ACC112 (cell line): ENCODE results near the gene PTPRG.

Experiments
- H2AFZ ChIP-seq: fragments of 200-600 bp; sonication (generic); one replicate; pipeline ENCODE4 v1.6.0; 2017; ENCODE audit warnings: antibody characterized with exemption, low read length; ENCODE audit not compliant: unreplicated experiment
- H3K27ac ChIP-seq: fragments of 200-600 bp; sonication (generic); 2 replicates; pipeline ENCODE4 v1.5.1; 2014; ENCODE audit warnings: low read depth, mild to moderate bottlenecking, antibody characterized with exemption, low read length, moderate library complexity
- H3K27me3 ChIP-seq: fragments of 200-600 bp; sonication (generic); 2 replicates; pipeline ENCODE4 v1.6.1; 2014; ENCODE audit warnings: mild to moderate bottlenecking, antibody characterized with exemption, low read length, moderate library complexity, mixed read lengths; ENCODE audit not compliant: insufficient read depth
- H3K36me3 ChIP-seq: fragments of 200-600 bp; sonication (generic); 2 replicates; pipeline ENCODE4 v1.6.1; 2016; ENCODE audit warnings: mild to moderate bottlenecking, antibody characterized with exemption, low read length, moderate library complexity, mixed read lengths; ENCODE audit not compliant: insufficient read depth
- H3K4me1 ChIP-seq: fragments of 200-600 bp; sonication (generic); one replicate; pipeline ENCODE4 v1.6.1; 2016; ENCODE audit warnings: low read length, mixed read lengths; ENCODE audit not compliant: insufficient read depth, unreplicated experiment, control insufficient read depth
- H3K4me3 ChIP-seq: fragments of 200-600 bp; sonication (generic); 2 replicates; pipeline ENCODE4 v1.5.1; 2014; ENCODE audit warnings: mild to moderate bottlenecking, low read depth, low read length
- H3K79me2 ChIP-seq: fragments of 200-600 bp; sonication (generic); one replicate; pipeline ENCODE4 v1.6.0; 2016; ENCODE audit warnings: low read length; ENCODE audit not compliant: control insufficient read depth, unreplicated experiment, insufficient read depth

PTPRG gene

GRCh38 chr3:62068337-62068736 lies 507.0 kb downstream of the PTPRG start:
- no peak overlapping the region for H3K27ac ChIP-seq
- no peaks in the 10 kb centered on the region for H3K27me3 ChIP-seq
- no peaks in the 10 kb centered on the region for H3K79me2 ChIP-seq
- H3K4me3 ChIP-seq, result no peak overlapping the region
- no peaks in the 10 kb centered on the region for H3K36me3 ChIP-seq
- H3K4me1 ChIP-seq, result no peaks in the 10 kb centered on the region
- no peak overlapping the region for H2AFZ ChIP-seq

DNA sequence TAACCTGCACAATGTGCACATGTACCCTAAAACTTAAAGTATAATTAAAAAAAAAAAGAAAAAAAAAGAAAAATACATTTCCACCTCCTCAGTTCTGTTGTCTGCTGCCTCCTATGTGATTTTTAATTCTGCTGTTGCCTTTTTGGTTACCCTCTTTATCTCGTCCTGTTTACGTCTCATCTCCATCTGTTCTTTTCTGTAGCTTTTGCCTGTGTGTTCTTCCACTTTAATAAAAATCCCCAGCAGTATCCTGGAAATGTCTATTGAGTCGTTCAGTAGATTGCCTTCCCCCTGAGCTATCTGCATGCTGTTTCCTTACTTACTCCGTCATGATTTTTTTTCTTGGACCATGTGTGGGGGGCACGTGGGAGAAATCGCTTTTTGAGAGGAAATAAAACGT lies 509.5 kb downstream of the PTPRG start:
- Histone ChIP-seq H3K27ac (no peak overlapping the region), H3K79me2 (no peaks in the 10 kb centered on the region), H2AFZ (no peak overlapping the region), H3K27me3 (no peaks in the 10 kb centered on the region), H3K4me3 (no peak overlapping the region), H3K4me1 (no peaks in the 10 kb centered on the region), H3K36me3 (no peaks in the 10 kb centered on the region)

DNA sequence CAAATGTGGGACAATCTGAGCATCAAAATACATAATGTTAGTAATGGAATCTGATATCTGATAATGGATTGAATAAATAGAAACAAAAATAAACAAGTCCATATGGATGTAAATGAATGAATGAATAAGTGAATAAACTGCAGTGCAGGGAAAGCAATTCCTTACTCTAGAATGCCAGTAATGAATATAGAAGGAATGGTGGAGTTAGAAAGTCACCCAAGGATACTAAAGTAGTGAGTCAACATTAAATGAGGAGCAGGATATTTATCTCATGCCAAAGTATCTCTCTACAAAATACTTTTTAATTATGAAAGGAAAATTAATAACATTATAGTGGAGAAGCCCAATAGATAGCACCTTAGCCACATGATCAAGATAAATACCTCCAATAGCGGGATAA lies 511.7 kb downstream of the PTPRG start:
- no peaks in the 10 kb centered on the region for H3K79me2 ChIP-seq
- H3K27ac ChIP-seq, result no peak overlapping the region
- no peaks in the 10 kb centered on the region for H3K36me3 ChIP-seq
- H3K27me3 ChIP-seq, result no peaks in the 10 kb centered on the region
- H3K4me1 ChIP-seq, result no peaks in the 10 kb centered on the region
- H2AFZ ChIP-seq, result no peak overlapping the region
- no peak overlapping the region for H3K4me3 ChIP-seq

DNA sequence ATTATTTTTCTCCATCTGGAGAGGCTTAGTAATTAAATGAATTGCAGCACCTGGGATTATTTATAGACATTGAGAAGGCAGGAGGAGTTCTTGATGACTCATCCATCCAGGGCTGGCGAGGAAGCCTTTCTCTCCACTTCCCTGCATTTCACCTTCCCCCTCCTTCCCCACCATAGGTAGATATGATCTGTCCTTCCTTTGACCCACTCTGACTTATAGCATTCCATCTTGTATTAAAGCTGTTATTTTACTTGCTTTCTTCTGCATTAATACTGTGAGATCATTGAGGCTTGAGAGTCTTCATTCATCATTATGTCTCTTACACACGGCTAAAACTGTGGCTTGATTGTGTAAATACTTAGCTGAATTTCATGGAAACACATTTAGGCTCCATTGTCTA lies 523.2 kb downstream of the PTPRG start:
- Histone ChIP-seq H3K4me1 (no peaks in the 10 kb centered on the region), H3K27ac (no peak overlapping the region), H2AFZ (no peak overlapping the region), H3K4me3 (no peak overlapping the region), H3K27me3 (no peaks in the 10 kb centered on the region), H3K79me2 (no peaks in the 10 kb centered on the region), H3K36me3 (no peaks in the 10 kb centered on the region)

DNA sequence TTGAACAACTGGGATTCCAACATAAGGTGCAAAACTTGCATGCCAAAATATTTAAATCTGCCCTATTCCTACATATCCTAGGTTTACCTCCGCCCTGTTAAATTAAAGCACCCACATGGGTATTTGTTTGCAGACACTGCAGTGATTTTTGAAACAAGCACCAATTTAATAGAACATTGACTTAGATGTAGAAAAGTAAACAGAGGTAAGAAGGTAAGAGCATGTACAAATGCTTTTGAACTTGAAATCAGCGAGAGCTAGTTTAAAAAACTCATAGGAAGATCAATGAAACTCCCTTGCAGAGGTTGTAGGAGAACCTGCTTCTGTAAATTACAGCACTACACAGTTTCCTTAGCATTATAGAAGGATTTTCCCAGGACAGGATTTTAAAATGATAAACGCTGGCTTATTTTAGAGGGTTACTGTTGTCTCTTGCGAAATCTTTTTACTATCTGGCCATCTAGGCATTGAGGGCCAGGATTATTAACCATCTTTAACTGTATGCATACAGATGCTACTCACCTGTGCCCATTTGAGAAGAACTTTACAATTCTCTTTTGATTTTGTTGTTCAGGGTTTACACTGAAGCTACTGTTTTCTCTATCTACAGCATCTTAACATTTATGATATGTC lies 527.2 kb downstream of the PTPRG start:
- Histone ChIP-seq H2AFZ (no peak overlapping the region), H3K4me3 (no peak overlapping the region), H3K79me2 (no peaks in the 10 kb centered on the region), H3K36me3 (no peaks in the 10 kb centered on the region), H3K4me1 (no peaks in the 10 kb centered on the region), H3K27me3 (no peaks in the 10 kb centered on the region), H3K27ac (no peak overlapping the region)

- Histone ChIP-seq H3K4me3 (no peak overlapping the region), H2AFZ (no peak overlapping the region), H3K36me3 (no peaks in the 10 kb centered on the region), H3K27me3 (no peaks in the 10 kb centered on the region), H3K79me2 (no peaks in the 10 kb centered on the region), H3K4me1 (no peaks in the 10 kb centered on the region), H3K27ac (no peak overlapping the region)
These were observed 528.7 kb downstream of the PTPRG start for GRCh38 chr3:62090066-62090465.

GRCh38 chr3:62090519-62090918 lies 529.1 kb downstream of the PTPRG start:
- H3K4me3 ChIP-seq, result no peak overlapping the region
- no peaks in the 10 kb centered on the region for H3K27me3 ChIP-seq
- H3K27ac ChIP-seq, result no peak overlapping the region
- H3K4me1 ChIP-seq, result no peaks in the 10 kb centered on the region
- no peak overlapping the region for H2AFZ ChIP-seq
- no peaks in the 10 kb centered on the region for H3K36me3 ChIP-seq
- H3K79me2 ChIP-seq, result no peaks in the 10 kb centered on the region

- Histone ChIP-seq H3K79me2 (no peaks in the 10 kb centered on the region), H3K36me3 (no peaks in the 10 kb centered on the region), H3K4me1 (peaks cover 4% of the 10 kb centered on the region), H3K27me3 (no peaks in the 10 kb centered on the region), H3K4me3 (no peak overlapping the region), H3K27ac (no peak overlapping the region), H2AFZ (no peak overlapping the region)
These were observed 531.7 kb downstream of the PTPRG start for GRCh38 chr3:62093025-62093424.

GRCh38 chr3:62094461-62094860 lies 533.1 kb downstream of the PTPRG start:
- Histone ChIP-seq H3K79me2 (no peaks in the 10 kb centered on the region), H3K27ac (no peak overlapping the region), H3K27me3 (no peaks in the 10 kb centered on the region)

GRCh38 chr3:62095080-62095479 lies 533.7 kb downstream of the PTPRG start:
- no peaks in the 10 kb centered on the region for H3K79me2 ChIP-seq
- H3K27ac ChIP-seq, result no peak overlapping the region
- no peak overlapping the region for H3K4me3 ChIP-seq
- H3K27me3 ChIP-seq, result no peaks in the 10 kb centered on the region
- H2AFZ ChIP-seq, result no peak overlapping the region
- peaks cover 4% of the 10 kb centered on the region for H3K4me1 ChIP-seq
- no peaks in the 10 kb centered on the region for H3K36me3 ChIP-seq

More at GRCh38 chr3:62094461-62094860, 533.1 kb downstream of the PTPRG start:
- no peak overlapping the region for H2AFZ ChIP-seq
- H3K4me1 ChIP-seq, result peaks cover 4% of the 10 kb centered on the region
- H3K4me3 ChIP-seq, result no peak overlapping the region
- H3K36me3 ChIP-seq, result no peaks in the 10 kb centered on the region

DNA sequence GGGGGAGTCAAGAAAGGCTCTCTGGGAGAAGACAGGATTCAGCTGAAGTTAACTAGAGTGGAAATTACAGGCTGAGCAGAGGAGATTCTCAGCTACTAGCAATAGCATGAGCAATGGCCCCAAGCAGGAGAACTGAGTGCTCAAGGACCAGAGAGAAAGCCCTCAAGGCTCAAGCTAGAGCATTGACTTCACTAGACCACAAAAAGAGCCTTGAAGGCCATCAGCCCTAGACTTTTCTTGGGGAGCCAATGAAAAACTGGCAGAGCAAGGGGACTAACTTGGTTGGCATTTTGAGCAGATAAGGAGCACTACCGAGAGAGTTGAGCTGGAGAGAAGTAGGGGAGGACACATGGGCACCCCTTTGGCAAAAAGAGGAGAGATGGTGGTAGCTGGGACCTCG lies 534.4 kb downstream of the PTPRG start:
- no peaks in the 10 kb centered on the region for H3K79me2 ChIP-seq
- peaks cover 4% of the 10 kb centered on the region for H3K4me1 ChIP-seq
- H2AFZ ChIP-seq, result no peak overlapping the region
- H3K27me3 ChIP-seq, result no peaks in the 10 kb centered on the region
- no peak overlapping the region for H3K27ac ChIP-seq
- no peak overlapping the region for H3K4me3 ChIP-seq
- H3K36me3 ChIP-seq, result no peaks in the 10 kb centered on the region
